HG02973 (cell line): ENCODE results near the gene HCRTR2.
"Not testable (repeated sequence)": the region's sequence is repeated elsewhere in the genome, so short reads cannot be mapped to it uniquely, and the experiment has no call there.

ENCODE experiments used
- ATAC-seq: cut with Tn5 transposase; IDR thresholded peaks from one replicate; pipeline ENCODE4 v1.9.1; 2021; ENCODE audit warnings: moderate library complexity; ENCODE audit not compliant: unreplicated experiment

Gene HCRTR2

GRCh38 chr6:55212156-55212555, 37.8 kb downstream of the HCRTR2 start:
- no peak for ATAC-seq

GRCh38 chr6:55220961-55221360, 46.6 kb downstream of the HCRTR2 start:
- ATAC-seq, result no peak

GRCh38 chr6:55227862-55228261, 53.5 kb downstream of the HCRTR2 start:
- ATAC-seq, result no peak

GRCh38 chr6:55239099-55239498, 64.8 kb downstream of the HCRTR2 start:
- no peak for ATAC-seq

GRCh38 chr6:55240975-55241605, 66.8 kb downstream of the HCRTR2 start:
- ATAC-seq, result not testable (repeated sequence)

GRCh38 chr6:55250400-55250799, 76.1 kb downstream of the HCRTR2 start:
- ATAC-seq, result no peak

- ATAC-seq, result no peak
Observed at GRCh38 chr6:55255113-55255512, 80.8 kb downstream of the HCRTR2 start.

GRCh38 chr6:55260181-55260580, 85.9 kb downstream of the HCRTR2 start:
- no peak for ATAC-seq

GRCh38 chr6:55265409-55266114, 91.2 kb downstream of the HCRTR2 start:
- ATAC-seq, result no peak

- ATAC-seq, result no peak
Observed at GRCh38 chr6:55266896-55267295, 92.6 kb downstream of the HCRTR2 start.

GRCh38 chr6:55276745-55277530, 102.6 kb downstream of the HCRTR2 start:
- no peak for ATAC-seq

- no peak for ATAC-seq
Observed at GRCh38 chr6:55277646-55278045, 103.3 kb downstream of the HCRTR2 start.

GRCh38 chr6:55281215-55281614, 106.9 kb downstream of the HCRTR2 start:
- ATAC-seq, result no peak

- ATAC-seq, result no peak
Observed at GRCh38 chr6:55282115-55282514, 107.8 kb downstream of the HCRTR2 start.

- no peak for ATAC-seq
Observed at GRCh38 chr6:55286824-55287223, 112.5 kb downstream of the HCRTR2 start.

- no peak for ATAC-seq
Observed at GRCh38 chr6:55290736-55291135, 116.4 kb downstream of the HCRTR2 start.

- no peak for ATAC-seq
Observed at GRCh38 chr6:55293116-55293515, 118.8 kb downstream of the HCRTR2 start.

GRCh38 chr6:55297214-55297613, 122.9 kb downstream of the HCRTR2 start:
- ATAC-seq, result not testable (repeated sequence)

- no peak for ATAC-seq
Observed at GRCh38 chr6:55299286-55299985, 125.1 kb downstream of the HCRTR2 start.

- no peak for ATAC-seq
Observed at GRCh38 chr6:55304747-55305146, 130.4 kb downstream of the HCRTR2 start.

- no peak for ATAC-seq
Observed at GRCh38 chr6:55319961-55320695, 145.8 kb downstream of the HCRTR2 start.
